ENCODE data around the gene RNF181.
A peak's percentile ranks its signal among the peaks of the same experiment; 100 is the strongest.

RNF181 gene

GRCh38 chr2:85550486-85550885 lies 45.1 kb upstream of the RNF181 start:
- Histone ChIP-seq H2BK12ac (ENCODE audit: low read length in 2 of 2) (no peak overlapping the region), H4K91ac (ENCODE audit: low read length) (no peak overlapping the region), H3K27ac (ENCODE audit: low read length, poor library complexity, severe bottlenecking) (peak overlapping the region; percentile 74), H2BK120ac (ENCODE audit: low read depth, low read length) (no peak overlapping the region), H3K79me1 (replicated peaks; ENCODE audit: low read length, poor library complexity, severe bottlenecking) (peaks cover 15% of the 10 kb centered on the region), H3K9ac (ENCODE audit: low read length) (peak overlapping the region; percentile 64), H3K27me3 (ENCODE audit: control insufficient read depth in 1 of 2, insufficient read depth in 1 of 2, low read length in 2 of 2) (no peaks in the 10 kb centered on the region), H3K36me3 (ENCODE audit: control insufficient read depth in 1 of 2, insufficient read depth in 2 of 2, low read depth in 1 of 2, low read length in 2 of 2) (peaks cover 47 to 68% of the 10 kb centered on the region in 2 experiments), H3K14ac (ENCODE audit: low read length in 2 of 2) (no peak overlapping the region), H2BK15ac (ENCODE audit: low read depth, poor library complexity, severe bottlenecking) (no peak overlapping the region), H2AK5ac (ENCODE audit: low read length, severe bottlenecking) (no peak overlapping the region), H3K4me1 (ENCODE audit: control insufficient read depth, insufficient read depth, low read depth, low read length) (peaks cover 8% of the 10 kb centered on the region), H3K18ac (ENCODE audit: low read depth in 1 of 2, low read length in 2 of 2) (no peak overlapping the region), H2BK5ac (ENCODE audit: low read depth, low read length, poor library complexity, severe bottlenecking) (no peak overlapping the region), H3K4me2 (ENCODE audit: low read length, poor library complexity, severe bottlenecking) (no peak overlapping the region), H3K9me3 (ENCODE audit: control insufficient read depth, low read length) (no peaks in the 10 kb centered on the region), H3K4me3 (ENCODE audit: insufficient read depth in 1 of 2, low read depth in 1 of 2, low read length in 2 of 2) (no peak overlapping the region), H3K23ac (ENCODE audit: low read length in 2 of 2) (no peak overlapping the region), H2AFZ (ENCODE audit: low read depth, low read length) (no peak overlapping the region), H4K8ac (ENCODE audit: low read length) (no peak overlapping the region), H3K4ac (ENCODE audit: low read depth in 1 of 2, low read length in 2 of 2) (no peak overlapping the region)
- 95% methylated on average over 10 of the region's 10 CpGs for WGBS
- DNase-seq: no peak

- peak; percentile 77 for DNase-seq
- Histone ChIP-seq H3K4me1 (ENCODE audit: control insufficient read depth, insufficient read depth, low read depth, low read length) (peaks cover 8% of the 10 kb centered on the region), H2AFZ (ENCODE audit: low read depth, low read length) (no peak overlapping the region), H3K9me3 (ENCODE audit: control insufficient read depth, low read length) (no peaks in the 10 kb centered on the region), H2BK5ac (ENCODE audit: low read depth, low read length, poor library complexity, severe bottlenecking) (no peak overlapping the region), H3K27ac (ENCODE audit: low read length, poor library complexity, severe bottlenecking) (no peak overlapping the region), H3K4ac (ENCODE audit: low read depth in 1 of 2, low read length in 2 of 2) (no peak overlapping the region), H2BK120ac (ENCODE audit: low read depth, low read length) (no peak overlapping the region), H3K14ac (ENCODE audit: low read length in 2 of 2) (no peak overlapping the region), H3K27me3 (ENCODE audit: control insufficient read depth in 1 of 2, insufficient read depth in 1 of 2, low read length in 2 of 2) (no peaks in the 10 kb centered on the region), H3K36me3 (ENCODE audit: control insufficient read depth in 1 of 2, insufficient read depth in 2 of 2, low read depth in 1 of 2, low read length in 2 of 2) (peaks cover 43 to 74% of the 10 kb centered on the region in 2 experiments), H3K4me3 (ENCODE audit: insufficient read depth in 1 of 2, low read depth in 1 of 2, low read length in 2 of 2) (no peak overlapping the region), H4K8ac (ENCODE audit: low read length) (no peak overlapping the region), H3K79me1 (replicated peaks; ENCODE audit: low read length, poor library complexity, severe bottlenecking) (peaks cover 19% of the 10 kb centered on the region), H4K91ac (ENCODE audit: low read length) (no peak overlapping the region), H2BK12ac (ENCODE audit: low read length in 2 of 2) (no peak overlapping the region), H3K4me2 (ENCODE audit: low read length, poor library complexity, severe bottlenecking) (no peak overlapping the region), H3K9ac (ENCODE audit: low read length) (peak overlapping the region; percentile 64), H3K23ac (ENCODE audit: low read length in 2 of 2) (no peak overlapping the region), H2BK15ac (ENCODE audit: low read depth, poor library complexity, severe bottlenecking) (no peak overlapping the region), H3K18ac (ENCODE audit: low read depth in 1 of 2, low read length in 2 of 2) (no peak overlapping the region), H2AK5ac (ENCODE audit: low read length, severe bottlenecking) (peak overlapping the region; percentile 24)
- 74% methylated on average over 7 of the region's 9 CpGs for WGBS
Observed at GRCh38 chr2:85551698-85552678, 43.6 kb upstream of the RNF181 start.

- Histone ChIP-seq H2BK5ac (ENCODE audit: low read depth, low read length, poor library complexity, severe bottlenecking) (no peak overlapping the region), H2AFZ (ENCODE audit: low read depth, low read length) (no peak overlapping the region), H3K18ac (ENCODE audit: low read depth in 1 of 2, low read length in 2 of 2) (no peak overlapping the region), H3K79me1 (replicated peaks; ENCODE audit: low read length, poor library complexity, severe bottlenecking) (peaks cover 20% of the 10 kb centered on the region), H3K4me1 (ENCODE audit: control insufficient read depth, insufficient read depth, low read depth, low read length) (peaks cover 8% of the 10 kb centered on the region), H3K9me3 (ENCODE audit: control insufficient read depth, low read length) (no peaks in the 10 kb centered on the region), H3K14ac (ENCODE audit: low read length in 2 of 2) (no peak overlapping the region), H3K23ac (ENCODE audit: low read length in 2 of 2) (no peak overlapping the region), H3K4me2 (ENCODE audit: low read length, poor library complexity, severe bottlenecking) (no peak overlapping the region), H4K91ac (ENCODE audit: low read length) (no peak overlapping the region), H3K27me3 (ENCODE audit: control insufficient read depth in 1 of 2, insufficient read depth in 1 of 2, low read length in 2 of 2) (no peaks in the 10 kb centered on the region), H4K8ac (ENCODE audit: low read length) (no peak overlapping the region), H2BK15ac (ENCODE audit: low read depth, poor library complexity, severe bottlenecking) (no peak overlapping the region), H3K27ac (ENCODE audit: low read length, poor library complexity, severe bottlenecking) (no peak overlapping the region), H2BK120ac (ENCODE audit: low read depth, low read length) (no peak overlapping the region), H3K36me3 (ENCODE audit: control insufficient read depth in 1 of 2, insufficient read depth in 2 of 2, low read depth in 1 of 2, low read length in 2 of 2) (peaks cover 40 to 81% of the 10 kb centered on the region in 2 experiments), H3K4ac (ENCODE audit: low read depth in 1 of 2, low read length in 2 of 2) (no peak overlapping the region), H3K9ac (ENCODE audit: low read length) (no peak overlapping the region), H2BK12ac (ENCODE audit: low read length in 2 of 2) (no peak overlapping the region), H2AK5ac (ENCODE audit: low read length, severe bottlenecking) (no peak overlapping the region), H3K4me3 (ENCODE audit: insufficient read depth in 1 of 2, low read depth in 1 of 2, low read length in 2 of 2) (no peak overlapping the region)
- 84% methylated on average over 6 of the region's 6 CpGs for WGBS
- no peak for DNase-seq
Observed at GRCh38 chr2:85553184-85553583, 42.4 kb upstream of the RNF181 start.

GRCh38 chr2:85554980-85555612 lies 40.4 kb upstream of the RNF181 start:
- Histone ChIP-seq H3K9ac (ENCODE audit: low read length) (no peak overlapping the region), H3K18ac (ENCODE audit: low read depth in 1 of 2, low read length in 2 of 2) (no peak overlapping the region), H2BK15ac (ENCODE audit: low read depth, poor library complexity, severe bottlenecking) (no peak overlapping the region), H3K14ac (ENCODE audit: low read length in 2 of 2) (no peak overlapping the region), H2BK120ac (ENCODE audit: low read depth, low read length) (no peak overlapping the region), H3K23ac (ENCODE audit: low read length in 2 of 2) (no peak overlapping the region), H2AFZ (ENCODE audit: low read depth, low read length) (no peak overlapping the region), H4K8ac (ENCODE audit: low read length) (no peak overlapping the region), H2AK5ac (ENCODE audit: low read length, severe bottlenecking) (no peak overlapping the region), H3K4me2 (ENCODE audit: low read length, poor library complexity, severe bottlenecking) (no peak overlapping the region), H3K4me1 (ENCODE audit: control insufficient read depth, insufficient read depth, low read depth, low read length) (peaks cover 4% of the 10 kb centered on the region), H3K36me3 (ENCODE audit: control insufficient read depth in 1 of 2, insufficient read depth in 2 of 2, low read depth in 1 of 2, low read length in 2 of 2) (peaks cover 47 to 83% of the 10 kb centered on the region in 2 experiments), H2BK12ac (ENCODE audit: low read length in 2 of 2) (no peak overlapping the region), H3K27me3 (ENCODE audit: control insufficient read depth in 1 of 2, insufficient read depth in 1 of 2, low read length in 2 of 2) (no peaks in the 10 kb centered on the region), H3K9me3 (ENCODE audit: control insufficient read depth, low read length) (no peaks in the 10 kb centered on the region), H3K4ac (ENCODE audit: low read depth in 1 of 2, low read length in 2 of 2) (no peak overlapping the region), H3K79me1 (replicated peaks; ENCODE audit: low read length, poor library complexity, severe bottlenecking) (peaks cover 28% of the 10 kb centered on the region), H3K4me3 (ENCODE audit: insufficient read depth in 1 of 2, low read depth in 1 of 2, low read length in 2 of 2) (no peak overlapping the region), H3K27ac (ENCODE audit: low read length, poor library complexity, severe bottlenecking) (no peak overlapping the region), H2BK5ac (ENCODE audit: low read depth, low read length, poor library complexity, severe bottlenecking) (no peak overlapping the region), H4K91ac (ENCODE audit: low read length) (no peak overlapping the region)
- no peak for DNase-seq
- WGBS: 100% methylated on average over 1 of the region's 3 CpGs
